ENCODE data around the gene LCP2.

DNA sequence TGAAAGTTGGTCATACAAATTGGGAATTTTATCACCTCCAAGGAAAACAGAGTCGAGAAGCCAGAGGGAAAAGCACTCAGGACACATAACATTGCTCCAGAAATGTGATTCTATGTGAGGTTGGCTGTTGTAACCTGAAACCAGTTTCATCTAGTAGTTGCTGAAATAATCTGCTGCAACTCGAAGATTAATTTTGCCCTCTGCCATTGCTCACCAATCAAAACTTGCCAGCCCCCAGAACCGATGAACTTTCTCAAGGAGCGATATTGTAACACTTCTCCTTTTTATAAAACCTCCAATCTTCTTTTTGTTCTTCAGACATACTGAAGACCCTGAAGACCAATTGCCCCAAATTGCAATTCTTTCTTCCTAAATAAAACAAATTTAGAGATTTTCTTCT, 33.7 kb downstream of the LCP2 start:
- no peak for TF ChIP-seq CTCF (IDR thresholded peaks at IDR 0.05)
- no peak for TF ChIP-seq POLR2A (IDR thresholded peaks at IDR 0.05)

Measured in esophagus squamous epithelium (tissue), 4 donors.